HepG2 (cell line): Measurements from ENCODE around the gene TLE7. TPM values are rescaled to one million over a fixed set of nuclear protein-coding genes. Genes with fewer than 3 reads are reported as not detected.

ENCODE experiments used
- AKNA ChIP-seq: sonication (generic); formaldehyde crosslinking; IDR thresholded peaks from 2 replicates; pipeline ENCODE4 v1.4.0; 2020; ENCODE audit warnings: missing genetic modification reagents, borderline replicate concordance
- BCL3 ChIP-seq: sonication (generic); formaldehyde crosslinking; IDR thresholded peaks from 2 replicates; pipeline ENCODE4 v1.5.1; 2020; ENCODE audit warnings: mild to moderate bottlenecking, missing genetic modification reagents, moderate library complexity
- MED1 ChIP-seq: sonication (generic); formaldehyde crosslinking; IDR thresholded peaks from 2 replicates; pipeline ENCODE4 v1.4.0; 2020; ENCODE audit warnings: missing genetic modification reagents
- PAF1 ChIP-seq: IDR thresholded peaks from 2 replicates; pipeline ENCODE4 v1.6.1; 2016; ENCODE audit warnings: missing genetic modification reagents, missing compliant biosample characterization
- PHF21A ChIP-seq: sonication (generic); formaldehyde crosslinking; IDR thresholded peaks from 2 replicates; pipeline ENCODE4 v1.5.0; 2020; ENCODE audit warnings: mild to moderate bottlenecking, missing genetic modification reagents
- PPARG ChIP-seq: conservative IDR thresholded peaks from 2 replicates; pipeline ENCODE4 v1.6.1; 2016; ENCODE audit warnings: missing biosample characterization, missing genetic modification reagents
- SALL2 ChIP-seq: sonication (generic); formaldehyde crosslinking; IDR thresholded peaks from 2 replicates; pipeline ENCODE4 v1.8.1; 2023; ENCODE audit warnings: mild to moderate bottlenecking, missing genetic modification reagents, inconsistent platforms
- SP2 ChIP-seq: sonication (generic); formaldehyde crosslinking; IDR thresholded peaks from 2 replicates; pipeline ENCODE4 v1.5.1; 2020; ENCODE audit warnings: mild to moderate bottlenecking, missing genetic modification reagents
- THYN1 ChIP-seq: sonication (generic); formaldehyde crosslinking; IDR thresholded peaks from 2 replicates; pipeline ENCODE4 v1.8.1; 2023; ENCODE audit warnings: low read depth, mild to moderate bottlenecking, moderate library complexity, missing genetic modification reagents, borderline replicate concordance
- ZBTB26 ChIP-seq: IDR thresholded peaks from 2 replicates; pipeline ENCODE4 v1.6.1; 2016; ENCODE audit warnings: missing compliant biosample characterization, missing genetic modification reagents, borderline replicate concordance
- ZC3H4 ChIP-seq: sonication (generic); formaldehyde crosslinking; IDR thresholded peaks from 2 replicates; pipeline ENCODE4 v1.4.0; 2020; ENCODE audit warnings: missing genetic modification reagents, borderline replicate concordance
- ZFP62 ChIP-seq: sonication (generic); formaldehyde crosslinking; IDR thresholded peaks from 2 replicates; pipeline ENCODE4 v1.4.0; 2020; ENCODE audit warnings: missing genetic modification reagents
- ZNF20 ChIP-seq: sonication (generic); formaldehyde crosslinking; IDR thresholded peaks from 2 replicates; pipeline ENCODE4 v1.4.0; 2020; ENCODE audit warnings: mild to moderate bottlenecking, moderate library complexity, missing genetic modification reagents
- ZNF343 ChIP-seq: sonication (generic); formaldehyde crosslinking; IDR thresholded peaks from 2 replicates; pipeline ENCODE4 v1.4.0; 2020; ENCODE audit warnings: mild to moderate bottlenecking, missing genetic modification reagents
- ZNF501 ChIP-seq: sonication (generic); formaldehyde crosslinking; IDR thresholded peaks from 2 replicates; pipeline ENCODE4 v1.5.1; 2020; ENCODE audit warnings: mild to moderate bottlenecking, moderate library complexity, missing genetic modification reagents
- ZNF589 ChIP-seq: sonication (generic); formaldehyde crosslinking; conservative IDR thresholded peaks from 2 replicates; pipeline ENCODE4 v1.8.0; 2022; ENCODE audit warnings: mild to moderate bottlenecking, moderate library complexity, missing genetic modification reagents
- ZNF879 ChIP-seq: sonication (generic); formaldehyde crosslinking; IDR thresholded peaks from 2 replicates; pipeline ENCODE4 v1.8.1; 2023; ENCODE audit warnings: missing genetic modification reagents
- polyA plus RNA-seq, 8 experiments: library from polyadenylated mRNA; depleted of rRNA in 3 of 8; stranded (reverse) in 7 of 8; unstranded in 1 of 8; fragments of >200 nt; fragmentation: Illumina TruSeq in 4 of 8; extraction: Trizol in 4 of 8; gene quantifications; 2 replicates each; pipeline versions ENCODE4 v1.2.1 to v1.2.3, GENCODE V29; 2011 to 2016; ENCODE audit warnings: low read depth in 4 of 8, missing spikeins in 1 of 8, mixed read lengths in 1 of 8; ENCODE audit not compliant: insufficient read depth in 1 of 8
- total RNA-seq, 5 experiments: library from RNA; depleted of rRNA; stranded (reverse); fragments of >200 nt; fragmentation: Illumina TruSeq; extraction: Trizol; gene quantifications; 2 replicates each; pipeline ENCODE4 v1.2.3, GENCODE V29; 2016; ENCODE audit warnings: low read depth in 1 of 5
- TF ChIP-seq, protein P1 (sequence below): sonication (generic); formaldehyde crosslinking; IDR thresholded peaks from 2 replicates; pipeline ENCODE4 v1.5.0; 2020; ENCODE audit warnings: missing genetic modification reagents, mild to moderate bottlenecking, borderline replicate concordance
- TF ChIP-seq, protein P2 (sequence below): sonication (generic); formaldehyde crosslinking; IDR thresholded peaks from 2 replicates; pipeline ENCODE4 v1.4.0; 2020; ENCODE audit warnings: missing genetic modification reagents
- TF ChIP-seq, protein P3 (sequence below): sonication (generic); formaldehyde crosslinking; IDR thresholded peaks from 2 replicates; pipeline ENCODE4 v1.5.0; 2020; ENCODE audit warnings: missing genetic modification reagents

TLE7 gene
- total and polyA plus RNA-seq, 2 of the 13 experiments (the other 11 are each of a cell fraction or from before 2014, with no cell fraction given), result not detected

DNA sequence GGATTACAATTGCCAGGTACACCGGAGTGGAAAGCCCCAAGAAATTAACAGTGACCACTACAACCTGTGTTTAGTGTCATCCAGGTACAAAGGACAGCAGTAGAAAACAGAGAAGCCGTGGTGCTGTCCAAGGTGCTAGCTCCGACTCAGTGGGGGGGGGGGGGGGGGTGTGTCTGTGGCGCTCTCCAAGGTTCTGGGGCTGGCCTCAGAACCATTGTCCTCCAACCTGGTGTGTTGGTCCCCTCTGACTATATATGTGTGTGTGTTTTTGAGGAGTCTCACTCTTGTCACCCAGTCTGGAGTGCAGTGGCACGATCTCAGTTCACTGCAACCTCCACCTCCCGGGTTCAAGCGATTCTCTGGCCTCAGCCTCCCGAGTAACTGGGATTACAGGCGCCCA is 26.0 kb upstream of the TLE7 start (continued):
- TF ChIP-seq ZFP62 (no peak), PPARG (peak; percentile 78), ZNF343 (CRISPR knock-in tag) (peak; percentile 92), SALL2 (CRISPR knock-in tag) (peak; percentile 78; the same call in 1 of the 2 replicates), ZBTB26 (CRISPR knock-in tag) (peak; percentile 95), PHF21A (CRISPR knock-in tag) (no peak), THYN1 (CRISPR knock-in tag) (no peak), SP2 (CRISPR knock-in tag) (no peak), ZNF589 (CRISPR knock-in tag) (peak; percentile 96), ZNF879 (CRISPR knock-in tag) (peak; percentile 95), AKNA (peak; percentile 97), ZC3H4 (CRISPR knock-in tag) (no peak), ZNF501 (peak; percentile 68; the same call in 1 of the 2 replicates), ZNF20 (CRISPR knock-in tag) (no peak), PAF1 (no peak), MED1 (CRISPR knock-in tag) (peak; percentile 65), BCL3 (peak; percentile 96)
- TF ChIP-seq, protein P1, sequence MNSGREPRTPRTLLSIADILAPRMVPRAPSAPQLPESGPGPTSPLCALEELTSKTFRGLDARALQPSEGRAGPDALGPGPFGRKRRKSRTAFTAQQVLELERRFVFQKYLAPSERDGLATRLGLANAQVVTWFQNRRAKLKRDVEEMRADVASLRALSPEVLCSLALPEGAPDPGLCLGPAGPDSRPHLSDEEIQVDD, result peak; percentile 85; the same call in 1 of the 2 replicates
- TF ChIP-seq, protein P2, sequence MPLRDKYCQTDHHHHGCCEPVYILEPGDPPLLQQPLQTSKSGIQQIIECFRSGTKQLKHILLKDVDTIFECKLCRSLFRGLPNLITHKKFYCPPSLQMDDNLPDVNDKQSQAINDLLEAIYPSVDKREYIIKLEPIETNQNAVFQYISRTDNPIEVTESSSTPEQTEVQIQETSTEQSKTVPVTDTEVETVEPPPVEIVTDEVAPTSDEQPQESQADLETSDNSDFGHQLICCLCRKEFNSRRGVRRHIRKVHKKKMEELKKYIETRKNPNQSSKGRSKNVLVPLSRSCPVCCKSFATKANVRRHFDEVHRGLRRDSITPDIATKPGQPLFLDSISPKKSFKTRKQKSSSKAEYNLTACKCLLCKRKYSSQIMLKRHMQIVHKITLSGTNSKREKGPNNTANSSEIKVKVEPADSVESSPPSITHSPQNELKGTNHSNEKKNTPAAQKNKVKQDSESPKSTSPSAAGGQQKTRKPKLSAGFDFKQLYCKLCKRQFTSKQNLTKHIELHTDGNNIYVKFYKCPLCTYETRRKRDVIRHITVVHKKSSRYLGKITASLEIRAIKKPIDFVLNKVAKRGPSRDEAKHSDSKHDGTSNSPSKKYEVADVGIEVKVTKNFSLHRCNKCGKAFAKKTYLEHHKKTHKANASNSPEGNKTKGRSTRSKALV (CRISPR knock-in tag), result peak; percentile 78
- TF ChIP-seq, protein P3, sequence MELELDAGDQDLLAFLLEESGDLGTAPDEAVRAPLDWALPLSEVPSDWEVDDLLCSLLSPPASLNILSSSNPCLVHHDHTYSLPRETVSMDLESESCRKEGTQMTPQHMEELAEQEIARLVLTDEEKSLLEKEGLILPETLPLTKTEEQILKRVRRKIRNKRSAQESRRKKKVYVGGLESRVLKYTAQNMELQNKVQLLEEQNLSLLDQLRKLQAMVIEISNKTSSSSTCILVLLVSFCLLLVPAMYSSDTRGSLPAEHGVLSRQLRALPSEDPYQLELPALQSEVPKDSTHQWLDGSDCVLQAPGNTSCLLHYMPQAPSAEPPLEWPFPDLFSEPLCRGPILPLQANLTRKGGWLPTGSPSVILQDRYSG (CRISPR knock-in tag), result peak; percentile 91
